Stimulated activated naive CD8-positive, alpha-beta T cell treated with anti-CD3 and anti-CD28 coated beads, Interleukin-15, Interleukin-2, amounts not matched to agents 100 U/mL and 50 U/mL, for 24 hours (primary cell): Measurements from ENCODE around the gene SRSF3.
A peak's percentile ranks its signal among the peaks of the same experiment; 100 is the strongest.
"Not testable (repeated sequence)": the region's sequence is repeated elsewhere in the genome, so short reads cannot be mapped to it uniquely, and the experiment has no call there.

ENCODE experiments used
- ATAC-seq: fragments of 150-1000 bp; cut with Tn5 transposase; one replicate; pipeline ENCODE4 v1.10.0; 2021
- DNase-seq: peaks from one replicate; pipeline ENCODE4 v3.0.0; 2021

SRSF3 gene

DNA sequence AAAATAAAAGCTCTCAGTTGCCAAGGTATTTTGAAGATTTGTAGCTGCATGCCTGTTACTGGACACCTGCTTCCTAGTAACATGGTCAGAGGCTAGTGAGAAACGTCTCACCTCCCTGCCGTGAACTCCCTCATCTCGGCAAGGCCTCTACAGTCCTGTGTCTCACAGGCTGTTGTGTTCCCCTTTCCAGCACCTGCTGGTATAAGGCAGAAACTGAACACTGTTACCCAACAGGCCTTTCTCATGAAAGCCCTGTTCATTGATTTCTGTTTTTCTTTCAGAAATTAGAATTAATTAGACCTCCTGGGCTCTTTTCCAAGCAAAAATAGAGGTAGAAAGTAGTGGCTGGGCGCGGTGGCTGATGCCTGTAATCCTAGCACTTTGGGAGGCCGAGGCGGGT lies 17.6 kb upstream of the SRSF3 start:
- DNase-seq (no peak), ATAC-seq (no peak)

- DNase-seq (no peak), ATAC-seq (no peak)
These were observed 16.9 kb upstream of the SRSF3 start for GRCh38 chr6:36577301-36577700.

DNA sequence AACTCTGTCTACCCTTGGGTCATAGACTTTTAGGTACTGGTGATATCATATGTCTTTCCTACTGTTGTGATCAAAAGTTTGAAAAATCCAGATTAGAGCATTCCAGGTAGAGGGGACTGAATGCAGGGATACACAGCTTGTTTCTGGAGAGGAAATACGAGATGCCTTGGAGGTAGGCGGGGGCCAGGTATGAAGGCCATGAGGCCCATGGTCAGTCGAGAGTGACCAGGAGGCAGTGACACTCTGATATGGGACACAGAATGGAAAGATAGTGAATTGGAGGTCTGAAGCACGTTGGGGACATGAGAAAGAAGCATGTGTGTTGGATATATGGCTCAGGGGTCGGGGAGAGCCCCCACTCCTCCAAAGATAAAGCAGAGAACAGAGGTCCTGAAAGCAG lies 16.1 kb upstream of the SRSF3 start:
- no peak for DNase-seq

GRCh38 chr6:36578431-36578830 lies 15.7 kb upstream of the SRSF3 start:
- no peak for ATAC-seq

More for the DNA sequence above, 16.1 kb upstream of the SRSF3 start:
- ATAC-seq: no peak

GRCh38 chr6:36580184-36580526 lies 14.0 kb upstream of the SRSF3 start:
- ATAC-seq (no peak), DNase-seq (no peak)

More at GRCh38 chr6:36578431-36578830, 15.7 kb upstream of the SRSF3 start:
- no peak for DNase-seq

DNA sequence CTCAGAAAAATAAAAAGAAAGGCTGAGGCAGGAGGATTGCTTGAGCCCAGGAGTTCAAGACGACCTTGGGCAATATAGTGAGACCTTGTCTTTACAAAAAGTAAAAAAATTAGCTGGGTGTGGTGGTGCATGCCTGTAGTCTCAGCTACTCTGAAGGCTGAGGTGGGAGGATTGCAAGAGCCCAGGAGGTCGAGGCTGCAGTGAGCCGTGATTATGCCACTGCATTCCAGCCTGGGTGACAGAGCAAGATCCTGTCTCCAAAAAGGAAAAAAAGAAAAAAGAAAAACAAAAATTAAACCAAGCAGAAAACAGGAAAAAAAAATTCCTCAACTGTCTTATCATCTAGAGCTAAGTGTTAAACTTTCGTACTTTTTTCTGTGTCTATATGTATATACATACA lies 12.4 kb upstream of the SRSF3 start:
- no peak for ATAC-seq

GRCh38 chr6:36586606-36587005 lies 7.6 kb upstream of the SRSF3 start:
- no peak for DNase-seq
- ATAC-seq: no peak

More for the DNA sequence above, 12.4 kb upstream of the SRSF3 start:
- no peak for DNase-seq

DNA sequence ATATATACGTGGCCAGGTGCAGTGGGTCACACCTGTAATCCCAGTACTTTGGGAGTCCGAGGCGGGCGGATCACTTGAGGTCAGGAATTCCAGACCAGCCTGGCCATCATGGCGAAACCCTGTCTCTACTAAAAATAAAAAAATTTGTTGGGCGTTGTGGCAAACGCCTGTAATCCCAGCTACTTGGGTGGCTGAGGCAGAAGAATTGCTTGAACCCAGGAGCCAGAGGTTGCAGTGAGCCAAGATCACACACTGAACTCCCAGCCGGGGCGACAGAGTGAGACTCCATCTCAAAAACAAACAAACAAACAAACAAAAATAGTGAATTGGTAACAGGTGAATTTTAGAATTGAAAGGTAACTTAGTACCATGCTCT lies 5.1 kb upstream of the SRSF3 start:
- DNase-seq, ATAC-seq: not testable (repeated sequence)

DNA sequence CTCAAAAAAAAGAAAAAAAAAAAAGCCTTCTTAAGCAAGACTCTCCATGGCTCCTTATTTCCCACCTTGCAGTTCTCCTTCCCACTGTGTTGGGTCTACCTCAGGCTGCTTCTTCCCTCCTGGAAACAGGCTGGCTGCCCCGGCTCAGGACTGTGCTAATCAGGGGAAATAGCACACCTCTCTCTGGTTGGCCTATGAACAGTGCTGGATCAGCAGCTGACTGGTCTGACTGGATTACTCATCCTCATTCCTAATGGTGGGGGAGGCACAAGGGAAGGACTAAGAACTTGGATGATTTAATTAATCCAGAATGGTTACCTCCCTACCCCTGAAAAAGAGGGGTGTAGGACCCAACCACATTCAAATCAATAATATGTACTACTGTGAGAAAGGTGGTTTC lies 3.9 kb upstream of the SRSF3 start:
- no peak for ATAC-seq
- no peak for DNase-seq

GRCh38 chr6:36592221-36592655 lies 1.9 kb upstream of the SRSF3 start:
- no peak for DNase-seq
- ATAC-seq: no peak

DNA sequence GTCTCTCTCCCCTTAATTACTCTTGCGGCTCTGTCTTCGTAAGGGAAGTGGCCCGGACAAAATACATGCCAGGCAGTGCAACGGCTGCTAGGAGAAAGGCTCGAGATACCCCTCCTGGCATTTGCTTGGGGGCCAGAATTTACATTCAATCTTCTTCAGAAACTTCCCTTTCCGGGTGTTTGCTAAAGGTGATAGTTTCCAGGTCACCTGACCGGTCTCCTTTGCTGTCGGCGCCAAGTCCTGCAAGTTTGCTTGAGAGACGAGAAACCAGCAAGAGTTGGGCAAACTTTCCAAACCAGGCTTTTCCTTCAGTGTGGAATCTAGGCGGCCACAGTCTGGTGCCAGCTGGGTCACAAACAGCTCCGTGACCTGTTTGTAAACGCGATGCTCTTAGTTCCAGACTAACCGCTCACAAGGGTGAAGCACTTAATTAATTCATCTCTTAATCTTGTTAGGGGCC lies 563 bp upstream of the SRSF3 start:
- ATAC-seq (peak; percentile 30), DNase-seq (peak; percentile 58)

DNA sequence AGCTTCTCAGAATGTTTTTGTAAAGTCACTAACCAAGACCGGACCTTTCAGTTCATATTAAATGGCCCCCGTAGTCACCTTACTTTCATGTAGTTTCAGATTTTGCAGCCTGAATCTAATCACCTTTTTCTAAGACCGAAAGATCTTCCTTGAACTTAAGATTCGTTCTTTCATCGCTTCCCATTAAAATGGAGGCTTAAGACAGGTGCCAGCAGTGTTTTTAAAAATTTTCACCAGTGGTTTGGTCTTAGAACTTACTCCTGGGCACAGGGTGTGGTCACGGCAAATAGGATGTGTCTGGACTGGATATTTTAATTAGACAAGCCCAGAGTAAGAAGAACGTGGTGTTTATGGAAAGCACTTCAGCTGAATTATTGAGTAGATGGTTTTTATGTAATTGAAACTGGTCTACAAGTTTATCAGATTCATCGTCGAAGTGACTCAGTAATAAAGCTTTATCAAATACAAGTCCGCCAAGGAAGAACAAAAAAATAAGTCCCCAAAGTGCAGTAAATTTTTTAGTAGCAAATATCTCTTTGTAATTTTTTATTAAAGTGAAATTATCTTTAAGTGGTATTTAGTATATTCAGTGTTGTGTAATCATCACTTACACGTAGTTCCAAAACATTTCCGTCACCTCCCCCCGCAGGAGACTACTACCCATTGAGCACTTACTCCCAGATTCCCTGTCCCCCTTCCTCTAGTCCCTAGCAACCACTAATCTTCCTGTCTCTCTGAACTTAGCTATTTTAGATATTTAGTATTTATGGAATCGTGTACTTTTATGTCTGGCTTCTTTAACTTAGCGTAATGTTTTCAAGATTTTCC lies 868 bp downstream of the SRSF3 start:
- DNase-seq (no peak), ATAC-seq (no peak)

DNA sequence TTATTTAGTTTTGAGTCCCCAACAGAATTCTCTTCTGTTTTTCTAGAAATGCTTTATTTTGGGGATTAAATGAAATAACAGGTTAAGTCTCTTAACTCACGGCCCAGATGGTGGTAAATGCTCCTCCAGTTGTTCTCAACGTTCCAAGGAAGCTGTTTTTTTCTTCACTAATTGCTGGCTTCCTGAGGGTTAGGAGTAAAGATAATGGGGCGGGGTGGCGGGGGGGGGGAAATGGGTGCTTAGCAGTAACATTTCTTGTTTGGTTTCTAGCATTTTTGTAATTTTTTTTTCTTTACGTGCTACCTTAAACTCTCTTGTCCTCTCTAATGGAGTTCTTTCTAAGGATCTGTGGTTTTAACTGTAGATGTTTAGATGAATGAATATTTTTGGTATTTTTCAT lies 2.2 kb downstream of the SRSF3 start:
- ATAC-seq (no peak), DNase-seq (no peak)

DNA sequence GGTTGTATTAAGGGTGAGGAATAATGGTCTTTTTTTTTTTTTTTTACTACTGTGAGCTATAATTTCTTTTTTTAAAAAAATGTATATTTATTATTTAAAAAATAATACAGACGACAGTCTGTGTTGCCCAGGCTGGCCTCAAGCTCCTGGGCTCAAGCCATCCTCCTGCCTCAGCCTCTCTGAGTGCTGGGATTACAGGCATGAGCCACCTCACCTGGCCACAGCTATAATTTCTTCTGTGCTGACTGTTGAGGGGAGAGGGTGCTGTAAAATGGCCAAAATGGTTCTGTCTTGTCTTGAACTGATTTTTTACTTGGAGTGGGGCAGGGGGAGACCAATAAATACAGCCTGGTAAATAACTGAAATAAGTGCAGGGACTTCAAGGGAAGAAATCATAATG lies 3.6 kb downstream of the SRSF3 start:
- no peak for ATAC-seq
- no peak for DNase-seq

- DNase-seq: no peak
These were observed 4.2 kb downstream of the SRSF3 start for GRCh38 chr6:36598326-36598725.

GRCh38 chr6:36598739-36599318 lies 4.7 kb downstream of the SRSF3 start:
- no peak for ATAC-seq
- DNase-seq: no peak

More at GRCh38 chr6:36598326-36598725, 4.2 kb downstream of the SRSF3 start:
- ATAC-seq: no peak

GRCh38 chr6:36599791-36600209 lies 5.6 kb downstream of the SRSF3 start:
- ATAC-seq: peak; percentile 91

GRCh38 chr6:36600564-36601146 lies 6.5 kb downstream of the SRSF3 start:
- DNase-seq (no peak), ATAC-seq (no peak)

More at GRCh38 chr6:36599791-36600209, 5.6 kb downstream of the SRSF3 start:
- peak; percentile 71 for DNase-seq

DNA sequence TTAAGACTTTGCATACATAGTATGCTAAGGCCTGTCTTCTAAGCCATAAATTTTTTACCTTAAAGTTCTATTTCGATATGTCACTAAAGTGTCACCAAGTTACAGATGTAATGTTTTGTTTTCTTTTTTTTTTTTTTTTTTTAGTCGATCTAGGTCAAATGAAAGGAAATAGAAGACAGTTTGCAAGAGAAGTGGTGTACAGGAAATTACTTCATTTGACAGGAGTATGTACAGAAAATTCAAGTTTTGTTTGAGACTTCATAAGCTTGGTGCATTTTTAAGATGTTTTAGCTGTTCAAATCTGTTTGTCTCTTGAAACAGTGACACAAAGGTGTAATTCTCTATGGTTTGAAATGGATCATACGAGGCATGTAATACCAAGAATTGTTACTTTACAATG lies 7.7 kb downstream of the SRSF3 start:
- DNase-seq, ATAC-seq: not testable (repeated sequence)

DNA sequence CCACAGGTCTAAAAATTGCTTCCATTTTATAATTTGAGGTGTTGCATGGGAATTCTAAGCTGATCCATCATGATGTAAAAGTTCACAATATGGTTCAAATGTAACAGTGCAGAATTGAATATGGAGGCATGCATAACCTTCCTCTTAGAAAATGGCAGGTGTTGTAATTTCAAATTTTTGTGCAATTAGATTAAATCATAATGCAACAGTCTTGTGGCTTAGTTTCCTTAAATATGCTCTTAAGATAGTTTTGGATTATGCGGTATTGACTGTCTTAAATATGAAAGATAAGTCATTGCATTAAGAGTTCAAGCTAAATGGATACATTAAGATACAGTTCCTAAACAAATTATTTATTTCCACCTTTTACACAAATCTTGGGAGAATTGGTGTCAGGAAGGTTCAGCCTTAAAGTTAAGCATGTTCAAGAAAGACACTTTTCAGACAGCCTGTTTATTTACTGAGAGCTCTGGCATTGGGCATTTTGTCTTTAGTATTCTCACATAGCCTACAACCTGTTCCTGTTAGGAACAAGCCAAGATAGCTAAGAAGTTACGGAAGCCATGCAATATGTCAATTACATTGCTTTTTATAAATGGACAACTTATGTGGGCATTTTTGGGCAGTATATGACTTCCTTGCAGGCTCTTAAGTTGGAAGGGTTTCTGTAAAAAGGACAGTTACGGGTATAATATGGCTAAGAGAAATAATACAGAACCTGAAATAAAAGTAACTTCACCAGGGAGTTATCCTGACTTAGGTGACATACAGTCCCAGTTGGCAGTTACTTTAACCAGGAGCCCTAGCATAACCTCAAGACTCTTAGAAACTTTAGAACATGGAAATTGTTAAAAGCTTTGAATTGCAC lies 9.3 kb downstream of the SRSF3 start:
- ATAC-seq: no peak
- DNase-seq: no peak

DNA sequence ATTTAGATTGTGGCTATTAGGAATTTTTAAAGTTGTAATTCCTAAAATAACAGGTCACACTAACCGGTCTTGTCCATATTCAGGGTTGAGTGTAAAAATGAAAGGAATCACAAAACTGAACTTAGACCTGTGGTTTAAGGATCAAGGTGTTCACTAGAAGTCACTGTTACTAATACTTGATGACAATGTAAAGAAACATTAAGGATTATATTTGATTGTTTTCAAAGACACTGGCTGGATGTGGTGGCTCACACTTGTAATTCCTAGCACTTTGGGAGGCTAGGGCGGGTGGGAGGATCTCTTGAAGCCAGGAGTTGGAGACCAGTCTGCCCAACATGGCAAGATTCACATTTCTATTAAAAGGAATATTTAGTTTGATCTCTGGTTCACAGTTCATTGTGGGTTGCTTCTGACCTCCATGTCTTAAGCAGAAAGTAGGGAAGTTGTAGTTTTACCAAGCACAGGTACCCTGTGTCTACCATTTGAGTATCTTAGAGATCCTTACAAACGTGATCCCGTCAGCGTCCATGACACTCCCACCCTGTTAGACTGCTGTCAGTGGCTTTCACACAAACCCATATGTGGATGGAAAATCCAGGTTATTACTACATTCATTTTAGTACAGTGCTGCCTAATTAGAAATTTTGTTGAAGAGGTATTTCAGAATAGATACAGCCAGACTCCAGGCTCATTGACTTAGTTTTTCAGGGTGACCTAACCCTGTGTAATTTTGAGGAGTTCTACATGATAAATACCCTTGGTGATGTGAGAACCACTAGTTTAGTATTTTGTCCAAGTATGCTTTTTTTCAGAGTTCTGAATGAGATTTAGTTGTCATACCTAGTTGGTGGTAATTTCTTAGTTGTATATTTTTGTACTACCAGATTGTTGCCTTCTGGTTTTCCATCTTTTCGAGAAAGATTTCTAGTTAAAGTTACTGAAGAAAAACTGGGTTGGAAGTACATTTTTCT lies 10.2 kb downstream of the SRSF3 start:
- DNase-seq: no peak
- no peak for ATAC-seq
